WTC11 (cell line): ENCODE measurements around the gene CMTM4. TPM values are rescaled to one million over a fixed set of nuclear protein-coding genes. Genes with fewer than 3 reads are reported as not detected.
A peak's percentile ranks its signal among the peaks of the same experiment; 100 is the strongest.

ENCODE experiments used
- ATAC-seq: fragments of 200-7000 bp; cut with Tn5 transposase; 2 replicates; pipeline ENCODE4 v1.10.0; 2021; ENCODE audit warnings: mild to moderate bottlenecking, moderate library complexity
- CTCF ChIA-PET: fragments of 300-600 bp; sonication (Branson Sonifier 250); formaldehyde crosslinking; loops from one replicate; lab custom pipeline; 2021; ENCODE audit warnings: antibody characterized with exemption; lab: Charles Lee
- POLR2A ChIA-PET: fragments of 350-600 bp; sonication (Branson Sonifier 250); formaldehyde crosslinking; loops from one replicate; lab custom pipeline; 2021; ENCODE audit warnings: antibody characterized with exemption; lab: Charles Lee
- DNase-seq: peaks from one replicate; pipeline ENCODE4 v3.0.0; 2021; ENCODE audit warnings: low spot score
- H3K27ac Mint-ChIP-seq: 2 replicates; pipeline ENCODE4 v1.8.0; 2021; ENCODE audit warnings: mixed read lengths
- H3K27me3 Mint-ChIP-seq: 2 replicates; pipeline ENCODE4 v1.8.0; 2021; ENCODE audit warnings: low read depth, mild to moderate bottlenecking, moderate library complexity, mixed read lengths
- H3K36me3 Mint-ChIP-seq: 2 replicates; pipeline ENCODE4 v1.8.0; 2021; ENCODE audit warnings: mixed read lengths
- H3K4me1 Mint-ChIP-seq: 2 replicates; pipeline ENCODE4 v1.8.0; 2022; ENCODE audit warnings: mixed read lengths
- H3K4me3 Mint-ChIP-seq: 2 replicates; pipeline ENCODE4 v1.8.0; 2021; ENCODE audit warnings: mild to moderate bottlenecking, moderate library complexity, mixed read lengths
- H3K9me3 Mint-ChIP-seq: 2 replicates; pipeline ENCODE4 v1.8.0; 2021; ENCODE audit warnings: mixed read lengths
- ESRRA ChIP-seq: sonication (generic); formaldehyde crosslinking; IDR thresholded peaks from 2 replicates; pipeline ENCODE4 v1.8.1; 2022; ENCODE audit warnings: mild to moderate bottlenecking, missing genetic modification reagents, borderline replicate concordance
- FOXJ3 ChIP-seq: sonication (generic); formaldehyde crosslinking; IDR thresholded peaks from 2 replicates; pipeline ENCODE4 v1.9.0; 2021; ENCODE audit warnings: missing genetic modification reagents, mild to moderate bottlenecking, borderline replicate concordance
- FOXK1 ChIP-seq: sonication (generic); formaldehyde crosslinking; IDR thresholded peaks from 2 replicates; pipeline ENCODE4 v1.8.0; 2022; ENCODE audit warnings: mild to moderate bottlenecking, moderate library complexity, missing genetic modification reagents
- GABPB1 ChIP-seq: sonication (generic); formaldehyde crosslinking; IDR thresholded peaks from 2 replicates; pipeline ENCODE4 v1.8.1; 2023; ENCODE audit warnings: mild to moderate bottlenecking, missing genetic modification reagents
- KAT7 ChIP-seq: sonication (generic); formaldehyde crosslinking; IDR thresholded peaks from 2 replicates; pipeline ENCODE4 v1.8.1; 2023; ENCODE audit warnings: missing genetic modification reagents, mild to moderate bottlenecking, borderline replicate concordance
- MXD4 ChIP-seq: fragments of 250-450 bp; sonication (Bioruptor Pico); IDR thresholded peaks from 2 replicates; pipeline ENCODE4 v1.8.0; 2021; ENCODE audit warnings: mild to moderate bottlenecking, moderate library complexity, borderline replicate concordance
- NFATC4 ChIP-seq: fragments of 250-450 bp; sonication (Bioruptor Pico); IDR thresholded peaks from 2 replicates; pipeline ENCODE4 v1.9.0; 2021; ENCODE audit warnings: mild to moderate bottlenecking
- NFE2L1 ChIP-seq: sonication (generic); formaldehyde crosslinking; IDR thresholded peaks from 2 replicates; pipeline ENCODE4 v1.8.1; 2023; ENCODE audit warnings: missing genetic modification reagents
- NR1H2 ChIP-seq: sonication (generic); formaldehyde crosslinking; IDR thresholded peaks from 2 replicates; pipeline ENCODE4 v1.9.0; 2021; ENCODE audit warnings: mild to moderate bottlenecking, moderate library complexity, missing genetic modification reagents
- NR2C2 ChIP-seq: sonication (generic); formaldehyde crosslinking; IDR thresholded peaks from 2 replicates; pipeline ENCODE4 v1.8.0; 2022; ENCODE audit warnings: mild to moderate bottlenecking, missing genetic modification reagents
- OVOL2 ChIP-seq: fragments of 250-450 bp; sonication (Bioruptor Pico); IDR thresholded peaks from 2 replicates; pipeline ENCODE4 v1.9.0; 2021; ENCODE audit warnings: mild to moderate bottlenecking, borderline replicate concordance
- PRRX2 ChIP-seq: fragments of 250-450 bp; sonication (Bioruptor Pico); IDR thresholded peaks from 2 replicates; pipeline ENCODE4 v1.8.0; 2021; ENCODE audit warnings: mild to moderate bottlenecking
- SMAD4 ChIP-seq: sonication (generic); formaldehyde crosslinking; IDR thresholded peaks from 2 replicates; pipeline ENCODE4 v1.8.0; 2022; ENCODE audit warnings: mild to moderate bottlenecking, missing genetic modification reagents
- SP1 ChIP-seq: sonication (generic); formaldehyde crosslinking; conservative IDR thresholded peaks from 2 replicates; pipeline ENCODE4 v1.8.1; 2022; ENCODE audit warnings: missing genetic modification reagents
- TEAD1 ChIP-seq: sonication (generic); formaldehyde crosslinking; IDR thresholded peaks from 2 replicates; pipeline ENCODE4 v1.8.0; 2022; ENCODE audit warnings: mild to moderate bottlenecking, missing genetic modification reagents
- ZNF219 ChIP-seq: sonication (generic); formaldehyde crosslinking; IDR thresholded peaks from 2 replicates; pipeline ENCODE4 v1.8.0; 2023; ENCODE audit warnings: missing genetic modification reagents, mild to moderate bottlenecking, borderline replicate concordance
- ZNF423 ChIP-seq: fragments of 250-450 bp; sonication (Bioruptor Pico); IDR thresholded peaks from 2 replicates; pipeline ENCODE4 v2.1.2; 2022; ENCODE audit warnings: mild to moderate bottlenecking, moderate library complexity
- total RNA-seq: library from RNA; stranded (reverse); gene quantifications from 3 replicates; pipeline ENCODE4 v1.2.3, GENCODE V29; 2021
- TF ChIP-seq, protein P1 (sequence below): sonication (generic); formaldehyde crosslinking; IDR thresholded peaks from 2 replicates; pipeline ENCODE4 v1.8.0; 2022; ENCODE audit warnings: mild to moderate bottlenecking, missing genetic modification reagents
- TF ChIP-seq, protein P2 (sequence below): sonication (generic); formaldehyde crosslinking; IDR thresholded peaks from 2 replicates; pipeline ENCODE4 v1.8.1; 2023; ENCODE audit warnings: mild to moderate bottlenecking, missing genetic modification reagents
- TF ChIP-seq, protein P3 (sequence below): sonication (generic); formaldehyde crosslinking; IDR thresholded peaks from 2 replicates; pipeline ENCODE4 v1.8.0; 2022; ENCODE audit warnings: mild to moderate bottlenecking, missing genetic modification reagents
- TF ChIP-seq, protein P4 (sequence below): sonication (generic); formaldehyde crosslinking; conservative IDR thresholded peaks from 2 replicates; pipeline ENCODE4 v1.8.1; 2022; ENCODE audit warnings: mild to moderate bottlenecking, missing genetic modification reagents
- TF ChIP-seq, protein P5 (sequence below): sonication (generic); formaldehyde crosslinking; conservative IDR thresholded peaks from 2 replicates; pipeline ENCODE4 v1.8.1; 2023; ENCODE audit warnings: mild to moderate bottlenecking, low read depth, missing genetic modification reagents, moderate library complexity

The CMTM4 gene
- total RNA-seq, 1 experiment from 2014 or later, result 56.2 TPM

DNA sequence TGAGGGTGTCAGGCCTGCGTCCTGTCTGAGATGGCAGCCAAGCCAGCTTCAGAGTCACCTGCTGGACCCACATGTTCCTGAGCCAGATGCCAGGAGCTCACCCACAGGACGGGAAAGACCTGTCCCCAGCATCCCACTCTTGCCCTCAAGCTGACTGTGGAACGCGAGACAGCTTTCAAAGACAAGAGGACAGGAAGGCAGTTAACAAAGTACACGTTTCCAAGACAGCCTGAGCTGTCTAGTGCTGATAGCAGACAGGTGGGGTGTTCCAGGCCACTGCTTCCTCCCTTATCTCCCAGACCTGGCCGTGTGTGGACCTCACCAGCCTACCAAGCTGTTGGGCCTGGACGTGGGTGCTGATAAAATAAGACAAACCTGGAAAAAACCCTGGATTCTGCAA is 78.8 kb downstream of the CMTM4 start:
- ChIA-PET POLR2A (no interaction called here), CTCF (interaction anchor here (0.6 to 5.1 kb wide), 6 partner anchors 9 to 255 kb away, joined by 3 to 60 read pairs (median 5); no protein-coding TSS in a partner anchor)
- H3K4me3 Mint-ChIP-seq, result no peak overlapping the region
- peak overlapping the region; percentile 5; the same call in 1 of the 2 replicates for H3K27ac Mint-ChIP-seq
- ATAC-seq (no peak), DNase-seq (no peak)
- H3K36me3 Mint-ChIP-seq, result peaks cover 58% of the 10 kb centered on the region
- H3K27me3 Mint-ChIP-seq, result no peaks in the 10 kb centered on the region
- H3K4me1 Mint-ChIP-seq, result peaks cover 28% of the 10 kb centered on the region
- no peaks in the 10 kb centered on the region for H3K9me3 Mint-ChIP-seq
- TF ChIP-seq NR1H2 (CRISPR knock-in tag) (no peak), PRRX2 (CRISPR knock-in tag) (no peak), SP1 (no peak), MXD4 (CRISPR knock-in tag) (no peak), FOXK1 (CRISPR knock-in tag) (no peak), NFE2L1 (CRISPR knock-in tag) (no peak), NR2C2 (CRISPR knock-in tag) (no peak), ZNF219 (CRISPR knock-in tag) (no peak), SMAD4 (CRISPR knock-in tag) (no peak), OVOL2 (no peak), TEAD1 (no peak), NFATC4 (CRISPR knock-in tag) (no peak), KAT7 (no peak), GABPB1 (CRISPR knock-in tag) (no peak), ESRRA (CRISPR knock-in tag) (no peak), FOXJ3 (CRISPR knock-in tag) (no peak)
- TF ChIP-seq, protein P1, sequence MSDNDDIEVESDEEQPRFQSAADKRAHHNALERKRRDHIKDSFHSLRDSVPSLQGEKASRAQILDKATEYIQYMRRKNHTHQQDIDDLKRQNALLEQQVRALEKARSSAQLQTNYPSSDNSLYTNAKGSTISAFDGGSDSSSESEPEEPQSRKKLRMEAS (CRISPR knock-in tag), result no peak
- TF ChIP-seq, protein P2, sequence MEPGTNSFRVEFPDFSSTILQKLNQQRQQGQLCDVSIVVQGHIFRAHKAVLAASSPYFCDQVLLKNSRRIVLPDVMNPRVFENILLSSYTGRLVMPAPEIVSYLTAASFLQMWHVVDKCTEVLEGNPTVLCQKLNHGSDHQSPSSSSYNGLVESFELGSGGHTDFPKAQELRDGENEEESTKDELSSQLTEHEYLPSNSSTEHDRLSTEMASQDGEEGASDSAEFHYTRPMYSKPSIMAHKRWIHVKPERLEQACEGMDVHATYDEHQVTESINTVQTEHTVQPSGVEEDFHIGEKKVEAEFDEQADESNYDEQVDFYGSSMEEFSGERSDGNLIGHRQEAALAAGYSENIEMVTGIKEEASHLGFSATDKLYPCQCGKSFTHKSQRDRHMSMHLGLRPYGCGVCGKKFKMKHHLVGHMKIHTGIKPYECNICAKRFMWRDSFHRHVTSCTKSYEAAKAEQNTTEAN (CRISPR knock-in tag), result no peak
- TF ChIP-seq, protein P3, sequence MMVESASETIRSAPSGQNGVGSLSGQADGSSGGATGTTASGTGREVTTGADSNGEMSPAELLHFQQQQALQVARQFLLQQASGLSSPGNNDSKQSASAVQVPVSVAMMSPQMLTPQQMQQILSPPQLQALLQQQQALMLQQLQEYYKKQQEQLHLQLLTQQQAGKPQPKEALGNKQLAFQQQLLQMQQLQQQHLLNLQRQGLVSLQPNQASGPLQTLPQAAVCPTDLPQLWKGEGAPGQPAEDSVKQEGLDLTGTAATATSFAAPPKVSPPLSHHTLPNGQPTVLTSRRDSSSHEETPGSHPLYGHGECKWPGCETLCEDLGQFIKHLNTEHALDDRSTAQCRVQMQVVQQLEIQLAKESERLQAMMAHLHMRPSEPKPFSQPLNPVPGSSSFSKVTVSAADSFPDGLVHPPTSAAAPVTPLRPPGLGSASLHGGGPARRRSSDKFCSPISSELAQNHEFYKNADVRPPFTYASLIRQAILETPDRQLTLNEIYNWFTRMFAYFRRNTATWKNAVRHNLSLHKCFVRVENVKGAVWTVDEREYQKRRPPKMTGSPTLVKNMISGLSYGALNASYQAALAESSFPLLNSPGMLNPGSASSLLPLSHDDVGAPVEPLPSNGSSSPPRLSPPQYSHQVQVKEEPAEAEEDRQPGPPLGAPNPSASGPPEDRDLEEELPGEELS (CRISPR knock-in tag), result no peak
- TF ChIP-seq, protein P4, sequence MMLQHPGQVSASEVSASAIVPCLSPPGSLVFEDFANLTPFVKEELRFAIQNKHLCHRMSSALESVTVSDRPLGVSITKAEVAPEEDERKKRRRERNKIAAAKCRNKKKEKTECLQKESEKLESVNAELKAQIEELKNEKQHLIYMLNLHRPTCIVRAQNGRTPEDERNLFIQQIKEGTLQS, result no peak
- TF ChIP-seq, all 79 proteins: peak for 0

DNA sequence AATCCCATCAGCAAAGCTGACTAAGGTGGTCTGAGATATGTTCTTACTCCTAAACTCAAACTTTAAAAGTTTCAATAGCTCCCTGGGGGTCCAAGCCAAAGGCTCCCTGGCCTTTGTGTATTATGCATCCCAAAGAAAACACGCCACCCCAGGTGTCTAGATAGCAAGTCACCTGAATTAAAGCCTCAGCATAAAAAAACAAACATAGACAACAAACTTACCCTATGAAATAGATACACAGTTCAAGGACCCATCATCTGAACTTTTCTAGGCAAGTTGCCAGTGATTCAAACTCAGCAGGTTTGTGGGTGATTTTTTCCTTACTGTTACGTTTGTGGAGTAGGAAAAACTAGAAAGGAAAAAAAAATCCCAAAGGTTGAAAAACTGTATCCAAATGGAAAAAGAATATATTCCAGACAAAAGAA is 79.5 kb downstream of the CMTM4 start:
- ChIA-PET POLR2A (no interaction called here), CTCF (interaction anchor here (1.5 to 5.1 kb wide), 3 partner anchors 9 to 34 kb away, joined by 5 to 60 read pairs (median 18); no protein-coding TSS in a partner anchor)
- H3K27ac Mint-ChIP-seq, result peak overlapping the region; percentile 84; the same call in 1 of the 2 replicates
- H3K4me3 Mint-ChIP-seq, result no peak overlapping the region
- TF ChIP-seq, protein P5, sequence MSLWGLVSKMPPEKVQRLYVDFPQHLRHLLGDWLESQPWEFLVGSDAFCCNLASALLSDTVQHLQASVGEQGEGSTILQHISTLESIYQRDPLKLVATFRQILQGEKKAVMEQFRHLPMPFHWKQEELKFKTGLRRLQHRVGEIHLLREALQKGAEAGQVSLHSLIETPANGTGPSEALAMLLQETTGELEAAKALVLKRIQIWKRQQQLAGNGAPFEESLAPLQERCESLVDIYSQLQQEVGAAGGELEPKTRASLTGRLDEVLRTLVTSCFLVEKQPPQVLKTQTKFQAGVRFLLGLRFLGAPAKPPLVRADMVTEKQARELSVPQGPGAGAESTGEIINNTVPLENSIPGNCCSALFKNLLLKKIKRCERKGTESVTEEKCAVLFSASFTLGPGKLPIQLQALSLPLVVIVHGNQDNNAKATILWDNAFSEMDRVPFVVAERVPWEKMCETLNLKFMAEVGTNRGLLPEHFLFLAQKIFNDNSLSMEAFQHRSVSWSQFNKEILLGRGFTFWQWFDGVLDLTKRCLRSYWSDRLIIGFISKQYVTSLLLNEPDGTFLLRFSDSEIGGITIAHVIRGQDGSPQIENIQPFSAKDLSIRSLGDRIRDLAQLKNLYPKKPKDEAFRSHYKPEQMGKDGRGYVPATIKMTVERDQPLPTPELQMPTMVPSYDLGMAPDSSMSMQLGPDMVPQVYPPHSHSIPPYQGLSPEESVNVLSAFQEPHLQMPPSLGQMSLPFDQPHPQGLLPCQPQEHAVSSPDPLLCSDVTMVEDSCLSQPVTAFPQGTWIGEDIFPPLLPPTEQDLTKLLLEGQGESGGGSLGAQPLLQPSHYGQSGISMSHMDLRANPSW, result no peak
- TF ChIP-seq ZNF423 (CRISPR knock-in tag), result peak; percentile 43; the same call in 1 of the 2 replicates
- peaks cover 28% of the 10 kb centered on the region for H3K4me1 Mint-ChIP-seq
- H3K9me3 Mint-ChIP-seq, result no peaks in the 10 kb centered on the region
- H3K27me3 Mint-ChIP-seq, result no peaks in the 10 kb centered on the region
- H3K36me3 Mint-ChIP-seq, result peaks cover 54% of the 10 kb centered on the region
- DNase-seq, result no peak
- ATAC-seq, result peak; percentile 15
